Measurements from ENCODE around the gene NAA11.

DNA sequence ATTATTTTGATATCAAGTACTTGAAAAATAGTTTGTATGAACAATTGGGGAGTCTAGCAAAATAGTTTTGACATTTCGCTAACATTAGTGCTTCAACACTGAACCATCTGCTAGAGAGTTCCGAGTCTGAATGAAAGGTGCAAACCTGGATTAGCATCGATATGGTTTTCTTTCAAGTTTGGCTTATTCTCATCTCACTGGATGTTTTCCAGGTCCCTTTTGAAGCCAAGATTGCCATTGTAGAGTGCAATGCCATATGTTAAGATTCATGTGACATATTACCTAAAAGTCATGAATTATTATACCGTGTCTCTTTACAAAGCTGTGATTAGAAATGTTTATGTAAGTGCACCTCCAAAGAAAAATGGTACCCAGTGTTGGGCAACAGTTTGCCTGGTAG is 36.8 kb upstream of the NAA11 start:
- TF ChIP-seq, protein P1, sequence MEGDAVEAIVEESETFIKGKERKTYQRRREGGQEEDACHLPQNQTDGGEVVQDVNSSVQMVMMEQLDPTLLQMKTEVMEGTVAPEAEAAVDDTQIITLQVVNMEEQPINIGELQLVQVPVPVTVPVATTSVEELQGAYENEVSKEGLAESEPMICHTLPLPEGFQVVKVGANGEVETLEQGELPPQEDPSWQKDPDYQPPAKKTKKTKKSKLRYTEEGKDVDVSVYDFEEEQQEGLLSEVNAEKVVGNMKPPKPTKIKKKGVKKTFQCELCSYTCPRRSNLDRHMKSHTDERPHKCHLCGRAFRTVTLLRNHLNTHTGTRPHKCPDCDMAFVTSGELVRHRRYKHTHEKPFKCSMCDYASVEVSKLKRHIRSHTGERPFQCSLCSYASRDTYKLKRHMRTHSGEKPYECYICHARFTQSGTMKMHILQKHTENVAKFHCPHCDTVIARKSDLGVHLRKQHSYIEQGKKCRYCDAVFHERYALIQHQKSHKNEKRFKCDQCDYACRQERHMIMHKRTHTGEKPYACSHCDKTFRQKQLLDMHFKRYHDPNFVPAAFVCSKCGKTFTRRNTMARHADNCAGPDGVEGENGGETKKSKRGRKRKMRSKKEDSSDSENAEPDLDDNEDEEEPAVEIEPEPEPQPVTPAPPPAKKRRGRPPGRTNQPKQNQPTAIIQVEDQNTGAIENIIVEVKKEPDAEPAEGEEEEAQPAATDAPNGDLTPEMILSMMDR (conservative IDR thresholded peaks at IDR 0.05): no peak
- no peak for TF ChIP-seq EZH2 (IDR thresholded peaks at IDR 0.05; ENCODE audit: low read depth)

All from PC-9 (cell line).